Right ventricle myocardium inferior (tissue), 1 donor: ENCODE measurements around the gene TRMT2A. TPM values are rescaled to one million over a fixed set of nuclear protein-coding genes. Genes with fewer than 3 reads are reported as not detected.

Source experiments
- ATAC-seq: fragments of 200-7000 bp; cut with Tn5 transposase; one replicate; pipeline ENCODE4 v1.9.1; 2020; ENCODE audit warnings: mild to moderate bottlenecking, moderate library complexity
- DNase-seq: peaks from one replicate; pipeline ENCODE4 v3.0.0; 2021; ENCODE audit errors: missing footprints
- intact Hi-C: fragments of 100-400 bp; cut with DNase I; formaldehyde crosslinking; loops from one replicate; pipeline ENCODE4 v1.11.0; 2022
- total RNA-seq: library from RNA; stranded (reverse); fragmentation: NEBNext Ultra II Directional; extraction: Animal tissue kit (Norgen Biotek cat#: 25700); gene quantifications from one replicate; pipeline ENCODE4 v1.2.1, GENCODE V29; 2021
- donor health status: DM: no; HTN: yes; CAD: no; lungs with severe emphysema.

The TRMT2A gene
- total RNA-seq, 1 donor from 2014 or later: 24.5 TPM

DNA sequence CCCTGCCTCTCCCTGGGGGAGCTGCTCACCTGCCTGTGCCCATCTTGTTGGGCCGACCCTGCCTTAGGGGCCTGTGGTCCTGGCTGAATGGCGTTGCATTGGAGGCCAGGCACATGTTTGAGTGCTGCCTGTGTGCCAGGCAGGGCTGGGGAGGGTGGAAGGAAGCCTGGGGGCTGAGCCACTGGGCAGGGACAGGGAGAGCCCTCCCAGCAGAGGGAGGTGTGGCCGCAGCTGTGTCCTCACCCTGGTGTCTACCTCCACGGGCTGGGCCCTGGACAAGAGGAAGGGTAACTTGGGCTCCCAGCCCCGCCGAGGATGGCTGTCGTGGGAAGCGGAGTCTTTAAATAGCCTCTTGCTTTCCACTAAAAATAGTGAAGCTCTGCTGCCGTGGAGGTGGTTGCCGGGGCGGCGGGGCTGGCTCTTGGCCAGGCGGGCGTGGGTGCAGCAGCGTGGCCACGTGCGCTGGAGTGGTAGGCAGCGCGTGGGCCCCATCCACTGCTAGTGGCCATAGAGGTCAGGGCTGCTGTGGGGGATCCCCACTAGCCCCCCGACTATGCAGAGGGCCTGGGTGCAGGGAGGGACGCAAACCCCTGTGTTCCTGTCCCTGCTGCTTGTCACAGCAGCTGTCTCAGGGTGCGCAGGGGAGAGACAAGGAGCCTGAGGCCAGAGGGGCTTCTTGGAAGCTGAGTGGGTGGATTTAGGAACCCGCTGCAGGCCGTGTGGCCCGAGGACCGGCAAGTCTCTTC is 20.8 kb upstream of the TRMT2A start:
- DNase-seq: no peak
- intact Hi-C loops: no loop called here
- ATAC-seq: peak; percentile 73

DNA sequence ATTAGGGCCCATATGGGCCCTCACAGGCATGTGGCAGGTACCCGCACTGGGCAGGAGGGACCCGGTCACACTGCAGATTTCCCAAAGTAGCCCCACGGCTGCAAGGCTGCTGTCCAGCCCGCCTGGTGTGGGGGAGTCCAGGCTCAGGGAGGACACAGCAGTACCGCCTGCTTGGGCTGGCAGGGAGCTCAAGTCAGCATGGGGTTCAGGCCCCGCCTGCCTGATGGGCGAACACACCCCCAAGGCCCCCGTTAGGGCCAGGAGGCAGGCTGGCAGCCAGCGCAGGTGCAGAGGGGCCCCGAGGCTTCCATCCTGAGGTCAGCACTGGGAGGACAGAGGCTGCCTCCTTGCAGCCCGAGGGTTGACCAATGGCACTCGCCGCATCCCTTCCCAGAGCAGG is 20.1 kb upstream of the TRMT2A start:
- intact Hi-C loops: no loop called here
- ATAC-seq (no peak), DNase-seq (no peak)

DNA sequence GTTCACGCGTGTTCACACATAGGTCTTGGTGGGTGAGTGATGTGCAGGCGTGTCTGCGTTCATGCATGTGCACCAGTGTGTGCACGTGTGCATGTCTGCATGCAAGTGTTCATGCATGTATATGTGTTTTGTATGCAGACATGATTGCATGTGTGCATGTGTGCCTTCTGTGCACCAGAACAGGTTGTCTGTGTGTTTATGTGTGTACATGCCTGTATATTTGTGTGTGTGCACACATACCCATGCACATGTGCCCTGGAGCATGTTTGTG is 19.5 kb upstream of the TRMT2A start:
- no peak for ATAC-seq
- no peak for DNase-seq
- intact Hi-C loops: no loop called here

DNA sequence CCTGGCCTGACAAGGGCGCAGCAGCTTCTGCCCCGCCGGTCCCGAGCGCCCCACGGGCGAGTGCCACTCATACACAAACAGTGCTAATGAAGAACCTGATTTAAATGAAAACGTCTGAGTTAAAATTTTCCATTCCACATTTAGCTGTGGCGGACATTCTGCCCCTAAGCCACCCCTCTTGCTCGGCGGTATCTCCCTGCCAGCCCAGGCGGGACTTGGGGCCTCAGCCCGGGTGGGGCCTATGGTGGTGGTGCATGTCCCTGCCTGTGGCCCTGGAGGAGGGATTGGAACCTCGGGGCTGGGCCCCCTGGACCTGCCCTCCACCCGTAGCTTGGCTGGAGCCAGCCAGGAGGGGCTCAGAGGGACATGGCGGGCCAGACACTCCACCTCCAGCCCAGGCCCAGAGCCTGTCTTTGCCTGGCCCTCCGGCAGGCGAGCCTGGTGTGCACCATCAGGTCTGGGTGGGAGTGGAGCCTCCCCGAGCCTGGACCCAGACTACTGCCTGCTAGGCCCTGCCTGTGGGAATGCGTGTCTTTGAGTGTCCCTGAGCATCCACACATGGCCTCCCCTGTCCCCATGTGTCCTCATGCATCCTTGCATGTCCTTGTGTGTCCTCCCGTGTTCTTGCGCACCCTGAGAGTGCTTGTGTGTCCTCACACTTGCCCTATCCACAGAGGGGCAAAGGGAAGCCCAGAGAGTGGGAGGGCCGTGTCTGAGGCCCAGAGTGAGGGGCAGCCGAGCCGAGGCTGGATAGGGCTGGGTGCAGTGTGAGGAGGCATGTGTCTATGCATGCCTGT is 19.0 kb upstream of the TRMT2A start:
- ATAC-seq (no peak), DNase-seq (no peak)
- intact Hi-C loops: no loop called here

DNA sequence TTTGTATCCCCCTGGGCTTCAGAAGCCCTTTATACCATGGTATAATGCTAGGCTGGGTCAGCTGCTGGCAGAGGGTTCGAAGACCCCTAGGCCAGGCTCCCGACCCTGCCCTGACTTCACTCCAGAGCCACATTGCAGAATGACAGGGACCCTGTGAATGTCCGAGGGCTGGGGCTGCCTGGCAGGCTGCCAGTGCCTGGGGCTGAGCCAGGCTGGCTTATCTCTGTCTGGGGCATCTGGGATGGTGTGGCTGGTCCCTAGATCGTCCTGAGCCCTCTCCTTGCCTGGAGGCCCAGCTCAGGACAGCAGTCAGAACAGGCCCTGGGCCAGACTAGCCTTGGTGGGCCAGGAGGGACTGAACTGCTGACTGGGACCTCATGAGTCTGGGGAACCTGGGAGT is 18.2 kb upstream of the TRMT2A start:
- DNase-seq (no peak), ATAC-seq (no peak)
- intact Hi-C loops: no loop called here

DNA sequence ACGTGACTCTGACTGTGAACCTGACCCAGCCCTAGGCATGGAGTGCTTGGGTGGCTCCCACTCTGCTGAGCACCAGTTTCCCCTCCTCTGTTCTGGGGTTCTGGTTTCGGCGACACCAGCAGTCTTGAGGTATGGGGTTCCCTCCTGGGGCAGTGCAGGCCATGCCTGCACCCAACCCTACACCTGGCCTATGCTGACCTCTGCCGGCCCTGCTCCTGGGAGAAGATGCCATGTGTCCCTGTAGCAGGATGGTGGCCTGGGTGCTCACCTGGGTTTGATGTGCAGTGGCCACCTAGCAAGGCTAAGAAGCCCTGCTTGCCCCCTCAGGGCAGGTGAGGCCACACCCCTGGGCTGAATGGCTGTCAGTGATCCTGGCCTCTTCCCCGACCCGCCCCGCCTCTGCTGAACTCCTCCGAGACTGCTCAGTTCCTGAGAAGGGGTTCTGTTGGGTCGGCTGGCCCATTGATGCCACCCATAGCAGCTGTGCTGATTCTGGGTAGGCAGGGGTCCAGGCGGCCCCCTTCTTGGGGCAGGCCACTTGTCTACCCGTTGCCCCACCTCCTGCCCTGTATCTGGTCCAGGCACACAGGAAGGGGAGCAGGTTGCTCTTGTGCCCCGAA is 17.0 kb upstream of the TRMT2A start:
- ATAC-seq (no peak), DNase-seq (no peak)
- intact Hi-C loops: loop anchor here (5.0 kb wide), 1 partner anchor 112 kb away; the partner anchor contains the start of gene TANGO2

DNA sequence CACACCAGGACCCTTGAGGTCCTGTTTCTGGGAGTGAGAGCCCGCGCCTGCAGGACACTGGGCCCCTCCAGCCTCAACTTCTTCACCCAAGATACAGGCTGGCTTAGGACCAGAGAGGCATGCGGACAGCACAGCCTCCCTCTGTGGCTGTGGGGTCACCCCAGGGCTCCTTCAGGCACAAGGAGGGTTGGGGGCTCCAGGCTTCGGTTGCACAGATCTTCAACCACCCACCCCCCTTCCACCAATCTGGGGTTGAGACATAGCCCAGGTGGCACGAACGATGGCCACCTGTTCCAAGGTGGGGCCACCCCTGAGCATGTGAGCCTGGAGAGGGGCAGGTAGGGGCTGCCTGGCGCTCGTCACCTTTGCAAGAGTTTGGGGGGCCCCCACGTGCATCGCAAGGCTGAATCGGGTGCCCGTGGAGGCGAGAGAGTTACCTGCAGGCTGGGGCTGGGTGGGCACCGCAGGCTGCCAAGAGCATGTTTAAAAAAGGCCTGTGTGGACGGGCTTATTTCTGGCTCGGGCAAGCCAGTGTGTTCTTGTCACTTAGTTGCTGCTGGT is 15.7 kb upstream of the TRMT2A start:
- intact Hi-C loops: loop anchor here (5.0 kb wide), 1 partner anchor 110 kb away; the partner anchor contains the start of gene TANGO2
- no peak for DNase-seq

DNA sequence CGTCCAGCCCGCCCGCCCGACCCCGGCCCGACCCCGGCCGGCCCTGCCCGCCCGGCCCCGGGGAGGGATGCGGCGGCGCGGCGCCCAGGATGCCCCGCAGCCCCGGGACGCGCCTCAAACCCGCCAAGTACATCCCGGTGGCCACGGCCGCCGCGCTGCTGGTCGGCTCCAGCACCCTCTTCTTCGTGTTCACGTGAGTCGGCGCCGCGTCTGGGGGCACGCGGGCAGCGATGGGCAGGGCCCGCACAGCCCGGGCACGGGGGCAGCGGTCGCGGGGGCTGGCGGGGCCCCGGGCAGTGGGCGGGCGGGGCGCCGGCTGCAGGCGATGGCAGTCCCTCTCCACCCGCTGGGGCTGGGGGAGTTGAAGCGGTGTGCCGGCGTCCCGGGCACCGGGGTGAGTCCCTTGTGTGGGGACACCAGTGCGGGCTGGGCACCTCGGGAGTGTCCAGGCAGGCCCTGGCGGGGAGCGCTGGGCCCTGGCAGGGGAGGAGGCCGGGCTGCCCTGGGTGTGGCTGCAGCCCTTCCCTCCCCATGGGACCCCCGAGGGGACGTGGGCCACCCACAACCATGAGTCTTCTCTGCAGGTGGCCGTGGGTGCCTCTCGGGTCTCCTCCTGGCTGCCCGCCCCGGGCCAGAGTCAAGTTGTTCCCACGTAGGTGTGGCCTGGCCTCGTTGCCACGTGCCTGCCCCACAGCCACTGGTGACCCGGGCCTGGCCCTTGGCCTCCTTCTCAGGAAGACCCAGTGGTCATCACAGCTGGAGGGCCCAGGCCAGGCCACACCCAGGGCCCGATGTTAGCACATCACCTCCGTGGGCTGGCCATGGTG is 15.0 kb upstream of the TRMT2A start:
- ATAC-seq: no peak
- peak; percentile 84 for DNase-seq
- intact Hi-C loops: loop anchor here (5.0 kb wide), 1 partner anchor 110 kb away; the partner anchor contains the start of gene TANGO2

More for the DNA sequence above, 15.7 kb upstream of the TRMT2A start:
- ATAC-seq: no peak

DNA sequence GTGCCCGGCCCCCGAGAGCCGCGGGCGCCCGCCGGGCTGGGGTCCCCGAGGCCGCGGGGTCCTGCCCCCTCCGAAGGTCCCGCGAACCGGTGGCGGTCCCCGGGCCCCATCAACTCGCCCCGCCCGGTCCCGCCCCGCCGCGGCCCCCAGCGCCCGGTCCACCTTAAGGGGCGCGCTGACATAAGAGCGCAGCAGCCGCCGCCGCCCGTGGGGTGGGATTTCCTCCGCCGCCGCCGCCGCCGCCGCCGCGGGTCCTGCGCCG is 14.5 kb upstream of the TRMT2A start, which contains the start of gene ZDHHC8:
ZDHHC8 (plus strand) TSS at position 208 of the 262 bp plus-strand sequence. CDS start 144 bp downstream, outside the sequence.
- ATAC-seq (peak; percentile 61), DNase-seq (no peak)
- intact Hi-C loops: loop anchor here (5.0 kb wide), 1 partner anchor 109 kb away; the partner anchor contains the start of gene TANGO2

DNA sequence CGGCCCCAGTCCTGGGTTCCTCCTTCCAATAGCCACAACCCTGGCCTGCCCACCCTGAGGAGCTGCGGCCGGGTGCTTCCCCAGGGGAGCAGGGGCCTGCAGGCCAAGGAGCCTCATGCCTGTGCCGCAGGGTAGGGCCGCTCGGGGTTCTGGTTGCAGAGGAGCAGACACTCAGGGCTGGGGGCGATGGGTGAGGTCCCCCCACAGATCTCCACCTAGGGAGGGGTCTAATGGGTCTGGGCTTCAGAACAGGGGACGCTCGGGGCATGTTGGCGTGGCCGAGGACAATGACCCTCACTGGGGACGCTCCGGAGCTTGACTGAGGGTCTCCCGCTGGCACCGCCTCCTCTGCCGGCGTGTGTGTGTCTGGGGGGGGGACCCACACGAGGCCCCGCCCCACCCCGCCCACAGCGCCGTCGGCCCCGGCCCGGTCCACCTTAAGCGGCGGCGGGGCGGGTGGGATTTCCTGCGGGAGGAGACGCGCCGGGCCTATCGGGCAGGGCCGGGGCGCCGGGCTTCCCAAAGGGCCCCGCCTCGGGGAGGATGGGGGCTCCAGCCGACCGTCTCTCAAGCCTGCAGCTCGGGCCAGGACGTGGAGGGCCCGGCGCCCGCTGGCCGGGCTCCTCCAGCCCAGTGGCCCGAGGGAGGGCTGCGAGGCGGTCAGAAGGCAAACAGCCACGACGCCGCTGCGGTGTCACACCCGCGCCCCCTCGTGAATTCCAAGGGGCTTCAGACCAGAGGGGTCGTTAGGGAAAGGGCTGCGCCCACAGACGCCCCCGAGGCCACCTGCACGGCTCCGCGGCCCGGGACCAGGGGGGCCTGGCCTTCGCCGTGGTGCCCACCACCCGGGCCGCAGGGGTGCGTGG is 13.9 kb upstream of the TRMT2A start:
- intact Hi-C loops: loop anchor here (5.0 kb wide), 1 partner anchor 109 kb away; the partner anchor contains the start of gene TANGO2
- DNase-seq (peak; percentile 96), ATAC-seq (peak; percentile 92)

DNA sequence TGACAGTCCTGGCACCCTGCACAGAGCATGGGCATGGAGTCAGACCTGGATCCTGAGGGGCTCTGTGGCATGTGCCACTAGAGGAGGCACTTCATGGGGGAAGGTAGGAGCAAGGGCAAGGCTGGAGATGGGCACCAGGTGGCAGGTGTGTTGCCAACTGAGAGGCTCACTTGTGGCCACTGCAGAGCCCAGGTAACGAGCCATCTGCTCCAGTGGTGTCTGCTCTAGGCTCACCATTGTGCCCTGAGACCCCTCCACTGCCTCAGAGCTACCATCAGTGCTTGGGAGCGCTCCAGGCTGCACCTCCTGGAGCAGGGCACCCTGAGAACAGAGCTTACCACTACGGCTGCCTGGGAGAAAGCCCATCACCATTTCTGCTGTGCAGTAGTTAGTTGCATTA is 13.3 kb upstream of the TRMT2A start:
- no peak for DNase-seq
- no peak for ATAC-seq
- intact Hi-C loops: loop anchor here (5.0 kb wide), 1 partner anchor 108 kb away; the partner anchor contains the start of gene TANGO2

DNA sequence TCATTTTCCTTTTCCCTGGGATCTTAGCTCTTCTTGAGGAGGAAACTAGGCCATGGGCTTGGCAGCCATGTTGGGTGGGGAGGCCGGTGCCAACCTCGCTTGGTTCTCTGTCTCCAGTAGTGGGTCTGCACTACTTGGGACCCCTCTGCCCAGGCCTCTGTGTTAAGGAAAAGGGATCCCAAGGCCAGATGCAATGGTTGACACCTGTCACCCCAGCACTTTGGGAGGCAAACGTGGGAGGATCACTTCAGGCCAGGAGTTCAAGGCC is 12.7 kb upstream of the TRMT2A start:
- intact Hi-C loops: loop anchor here (5.0 kb wide), 1 partner anchor 107 kb away; the partner anchor contains the start of gene TANGO2
- DNase-seq (no peak), ATAC-seq (no peak)

DNA sequence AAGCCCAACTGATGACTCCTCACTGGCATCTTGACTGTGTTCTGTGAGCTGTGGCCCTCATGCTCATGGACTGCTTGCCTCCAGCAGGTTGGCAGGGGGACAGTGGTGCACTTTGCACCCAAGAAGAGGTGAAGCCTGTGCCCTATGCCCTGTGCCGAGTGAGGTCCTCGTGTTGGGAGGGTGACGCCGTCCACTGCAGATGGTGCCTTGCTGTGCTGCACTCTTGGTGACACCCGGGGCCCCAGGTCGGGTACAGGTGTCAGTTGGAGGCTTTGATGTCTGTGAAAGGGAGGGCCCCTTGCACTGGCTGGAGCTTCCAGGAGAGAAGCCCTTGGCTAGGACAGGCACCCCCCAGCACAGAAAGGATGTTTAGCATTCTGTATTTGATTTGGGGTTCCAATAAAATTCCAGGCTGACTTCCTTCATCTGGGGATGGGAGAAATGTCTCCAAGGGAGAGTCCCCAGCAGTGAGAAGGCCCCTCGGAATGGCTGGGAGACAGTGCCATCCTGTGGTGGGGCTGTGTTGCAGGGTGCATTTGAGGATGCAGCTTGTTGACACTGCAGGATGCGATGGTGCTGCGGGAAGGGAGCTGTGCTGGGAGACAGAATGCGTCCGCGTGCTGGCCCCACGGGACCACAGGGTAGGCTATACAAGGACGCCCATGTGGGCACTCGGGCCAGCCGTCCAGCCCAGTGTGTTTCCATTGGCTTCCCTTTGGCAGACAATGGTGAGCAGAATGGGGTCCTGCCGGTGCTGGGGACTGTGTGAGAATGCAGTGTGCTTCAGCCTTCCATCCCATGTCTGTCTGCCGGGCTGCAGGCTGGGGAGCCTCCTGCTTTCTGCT is 12.1 kb upstream of the TRMT2A start:
- DNase-seq (no peak), ATAC-seq (no peak)
- intact Hi-C loops: no loop called here

DNA sequence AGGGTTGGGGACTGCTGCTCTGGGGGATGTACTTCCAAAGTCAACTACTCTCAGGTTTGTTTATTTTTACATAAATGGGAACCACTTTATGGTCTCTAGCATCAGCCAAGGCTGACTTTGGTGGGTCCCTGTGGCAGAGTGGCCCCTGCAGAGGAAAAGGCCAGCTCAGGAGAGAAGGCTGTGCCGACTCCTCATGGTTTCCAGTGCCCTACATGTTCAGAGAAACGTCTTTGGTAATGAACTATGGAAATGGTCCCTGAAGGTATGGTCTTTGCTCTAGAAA is 11.5 kb upstream of the TRMT2A start:
- ATAC-seq (no peak), DNase-seq (no peak)
- intact Hi-C loops: no loop called here

DNA sequence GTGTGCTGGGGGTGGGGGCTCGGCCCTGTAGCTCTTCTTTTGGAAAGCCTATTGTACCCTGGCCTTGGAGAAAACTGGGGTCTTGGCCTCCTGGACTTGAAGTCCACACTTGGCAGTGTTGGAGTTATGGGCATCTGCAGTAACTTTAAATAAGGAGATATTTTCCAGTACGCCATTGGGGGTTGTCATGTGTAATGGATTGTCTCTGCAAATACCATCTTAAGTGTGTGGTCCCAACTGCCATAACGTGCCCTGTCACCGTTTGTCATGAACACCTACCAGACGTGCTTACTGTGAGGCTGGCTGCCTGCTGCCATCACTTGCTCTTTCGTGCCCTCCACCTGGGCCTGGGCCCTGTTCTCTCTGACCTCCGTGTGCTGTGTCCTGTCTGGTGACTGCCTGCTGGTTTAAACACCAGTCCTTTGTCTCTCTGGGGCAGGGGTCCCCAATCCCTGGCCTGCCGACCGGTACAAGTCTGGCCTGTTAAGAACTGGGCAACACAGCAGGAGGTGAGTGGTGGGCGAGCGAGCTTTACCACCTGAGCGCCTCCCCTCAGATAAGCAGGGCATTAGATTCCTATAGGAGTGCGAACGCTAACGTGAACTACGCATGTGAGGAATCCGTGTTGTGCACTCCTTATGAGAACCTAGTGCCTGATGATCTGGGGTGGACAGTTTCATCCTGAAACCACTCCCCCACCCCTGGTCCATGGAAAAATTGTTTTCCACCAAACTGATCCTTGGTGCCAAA is 11.0 kb upstream of the TRMT2A start:
- ATAC-seq (no peak), DNase-seq (no peak)
- intact Hi-C loops: no loop called here

DNA sequence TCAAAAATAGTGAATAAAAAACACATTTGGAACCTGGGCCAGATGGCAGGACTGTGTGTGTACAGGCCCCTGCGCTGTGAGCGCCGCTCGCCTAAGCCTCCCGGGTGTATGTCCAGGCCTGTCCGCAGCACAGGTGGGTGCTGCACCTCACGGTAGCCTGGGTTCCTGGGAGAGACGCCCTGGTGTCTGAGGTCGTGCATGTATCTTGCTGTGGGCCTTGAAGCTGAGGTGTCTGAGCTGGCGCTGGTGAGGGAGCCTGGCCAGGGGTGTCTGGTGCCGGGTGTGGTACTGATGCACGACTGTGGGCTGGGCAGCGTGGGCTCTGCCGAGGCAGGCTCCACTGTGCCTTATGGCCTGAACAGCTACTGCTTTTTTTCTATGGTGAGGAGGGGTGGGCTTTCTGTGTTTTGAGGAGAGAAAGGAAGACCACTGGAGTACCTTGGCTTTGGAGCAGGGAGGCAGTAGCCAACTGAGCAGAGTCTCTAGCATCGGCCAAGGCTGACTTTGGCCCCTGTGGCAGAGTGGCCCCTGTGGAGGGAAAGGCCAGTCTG is 10.4 kb upstream of the TRMT2A start:
- ATAC-seq: no peak
- no peak for DNase-seq
- intact Hi-C loops: no loop called here
